ENCODE data around the gene TP73. TPM values are rescaled to one million over a fixed set of nuclear protein-coding genes. Genes with fewer than 3 reads are reported as not detected.
A peak's percentile ranks its signal among the peaks of the same experiment; 100 is the strongest.
"Not testable (repeated sequence)": the region's sequence is repeated elsewhere in the genome, so short reads cannot be mapped to it uniquely, and the experiment has no call there.

The TP73 gene
- total and polyA plus RNA-seq, 12 donors: 0.03 to 0.58 (median 0.15) TPM; not detected in 7

GRCh38 chr1:3621151-3621671 lies 31.1 kb upstream of the TP73 start:
- H3K4me3 ChIP-seq, H3K36me3 ChIP-seq, H3K9me3 ChIP-seq, ATAC-seq, H3K27ac ChIP-seq, H3K27me3 ChIP-seq, DNase-seq: not testable (repeated sequence)
- intact Hi-C loops (cut with DNase I): loop anchor here in 3 of 10 donors (2.0 kb wide), 2 partner anchors 56 to 130 kb away; no protein-coding TSS in a partner anchor
- peaks cover 12 to 44% (median 33%) of the 10 kb centered on the region in 9 donors for H3K4me1 ChIP-seq
- TF ChIP-seq CTCF (IDR thresholded peaks at IDR 0.05): peak; percentile 45 to 75 (median 70)
- 27 to 33% methylated on average over 12 to 15 of the region's 15 CpGs for WGBS, 2 donors

GRCh38 chr1:3622102-3622501 lies 30.2 kb upstream of the TP73 start:
- ATAC-seq; H3K4me3 ChIP-seq; H3K27ac ChIP-seq; DNase-seq; H3K27me3 ChIP-seq; H3K9me3 ChIP-seq; intact Hi-C loops (cut with DNase I): not testable (repeated sequence)
- peaks cover 12 to 46% (median 34%) of the 10 kb centered on the region in 9 donors for H3K4me1 ChIP-seq
- H3K36me3 ChIP-seq: peaks cover 0 to 13% (median 0%) of the 10 kb centered on the region in 9 donors
- WGBS, 2 donors: 82 to 85% methylated on average over 9 of the region's 9 CpGs

- no peak for TF ChIP-seq CTCF (IDR thresholded peaks at IDR 0.05)
Observed at GRCh38 chr1:3623441-3624199, 28.7 kb upstream of the TP73 start.

GRCh38 chr1:3624200-3625136 lies 27.8 kb upstream of the TP73 start, which contains the start of gene TPRG1L:
Gene TPRG1L (plus strand): TSS chr1:3625015. CDS start chr1:3625073, 58 bp downstream.
- Histone ChIP-seq H3K36me3 (peaks cover 0 to 37% (median 22%) of the 10 kb centered on the region in 9 donors), H3K9me3 (no peaks in the 10 kb centered on the region), H3K4me1 (peaks cover 12 to 40% (median 27%) of the 10 kb centered on the region in 9 donors), H3K27ac (peak within 1 kb of the TSS; percentile 24 to 91 (median 82)), H3K4me3 (peak within 1 kb of the TSS; percentile 75 to 100 (median 96)), H3K27me3 (no peaks in the 10 kb centered on the region)
- WGBS, 2 donors: 1% methylated on average over 105 to 107 of the region's 108 CpGs
- ATAC-seq: peak; percentile 96 to 99 (median 98)
- intact Hi-C loops (cut with DNase I): no loop called here
- DNase-seq: peak; percentile 98 to 99
- TF ChIP-seq CTCF (IDR thresholded peaks at IDR 0.05): no peak

More at GRCh38 chr1:3623441-3624199, 28.7 kb upstream of the TP73 start:
- Histone ChIP-seq H3K27me3 (no peaks in the 10 kb centered on the region), H3K27ac (peak overlapping the region in 8 of 10 donors; percentile 36 to 91 (median 79)), H3K4me1 (peaks cover 12 to 43% (median 30%) of the 10 kb centered on the region in 9 donors), H3K36me3 (peaks cover 0 to 28% (median 13%) of the 10 kb centered on the region in 9 donors), H3K9me3 (no peaks in the 10 kb centered on the region), H3K4me3 (peak overlapping the region; percentile 75 to 100 (median 96))
- intact Hi-C loops (cut with DNase I): no loop called here
- WGBS, 2 donors: 34% methylated on average over 23 of the region's 23 CpGs
- DNase-seq (peak in 1 of 2 donors; percentile 10), ATAC-seq (no peak)

Measured in heart right ventricle (tissue), 16 donors.